GM21447 (cell line): Measurements from ENCODE around the gene VWA5B1.

Source experiments
- ATAC-seq: cut with Tn5 transposase; IDR thresholded peaks from one replicate; pipeline ENCODE4 v1.9.1; 2021; ENCODE audit not compliant: unreplicated experiment

VWA5B1 gene

GRCh38 chr1:20382711-20383110 is 92.0 kb downstream of the VWA5B1 start:
- no peak for ATAC-seq

DNA sequence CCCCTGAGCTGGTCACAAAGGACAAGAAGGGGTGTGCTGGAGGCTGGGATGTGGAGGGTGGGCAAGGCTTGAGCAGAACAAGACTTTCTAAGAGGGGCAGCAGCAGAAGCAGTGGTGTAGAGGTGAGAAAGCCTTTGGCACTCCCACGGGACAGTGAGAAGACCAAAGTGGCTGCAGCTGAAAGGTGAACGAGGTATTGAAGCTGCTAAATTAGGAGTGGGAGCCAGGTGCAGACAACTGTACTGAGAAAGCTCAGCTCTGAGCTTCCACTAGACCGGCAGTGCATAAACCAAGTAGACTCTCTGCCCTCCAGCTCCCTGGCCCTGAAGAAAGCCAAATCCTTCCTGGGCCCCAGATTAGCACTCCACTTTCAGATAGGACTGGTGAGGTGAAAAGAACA is 93.0 kb downstream of the VWA5B1 start:
- ATAC-seq, result no peak

DNA sequence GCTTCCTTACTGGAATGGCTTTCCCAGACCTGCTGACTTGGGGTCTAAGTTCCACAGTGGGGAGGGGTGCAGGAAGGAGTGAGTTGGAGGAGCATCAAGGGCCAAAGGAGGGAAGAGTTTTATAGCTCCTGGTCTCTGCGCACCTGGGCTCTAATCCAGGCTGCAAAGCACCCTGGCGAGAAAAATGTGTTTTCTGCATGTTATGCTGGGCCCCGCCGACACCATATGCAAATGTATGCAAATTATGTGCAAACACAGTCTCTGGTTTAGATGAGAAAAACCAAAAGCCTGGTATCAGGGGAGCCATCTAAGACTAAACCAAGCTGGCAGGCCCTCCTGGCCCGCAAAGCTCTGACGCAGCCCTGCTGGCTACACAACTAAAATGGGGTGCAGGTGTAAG is 95.0 kb downstream of the VWA5B1 start:
- no peak for ATAC-seq

GRCh38 chr1:20386323-20387081 is 95.8 kb downstream of the VWA5B1 start:
- no peak for ATAC-seq

- ATAC-seq, result no peak
These were observed 98.9 kb downstream of the VWA5B1 start for GRCh38 chr1:20389571-20389970.

- ATAC-seq, result no peak
These were observed 100.1 kb downstream of the VWA5B1 start for GRCh38 chr1:20390589-20391331.

GRCh38 chr1:20395255-20395654 is 104.6 kb downstream of the VWA5B1 start:
- ATAC-seq, result no peak

DNA sequence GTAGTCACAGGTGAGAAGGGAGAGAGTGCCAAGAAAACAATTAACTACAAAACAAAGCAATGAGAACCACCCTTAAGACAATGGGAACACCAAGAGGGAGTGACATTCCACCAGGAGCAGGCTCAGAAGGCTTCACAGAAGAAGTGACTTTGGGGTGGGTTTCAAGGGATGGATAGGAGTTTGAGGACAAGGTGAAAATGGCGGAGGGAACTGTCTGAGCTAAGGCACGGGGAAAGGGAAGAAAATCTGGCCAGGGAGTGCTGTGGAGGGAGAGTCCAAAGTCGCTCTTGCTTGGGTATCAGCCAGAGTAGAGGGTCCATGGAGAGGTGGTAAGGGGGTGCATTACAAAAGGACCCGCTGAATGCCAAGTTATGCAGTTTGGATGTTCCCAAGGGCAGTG is 108.1 kb downstream of the VWA5B1 start:
- ATAC-seq, result no peak

- no peak for ATAC-seq
These were observed 108.5 kb downstream of the VWA5B1 start for GRCh38 chr1:20399196-20399595.

- no peak for ATAC-seq
These were observed 109.0 kb downstream of the VWA5B1 start for GRCh38 chr1:20399606-20400180.

GRCh38 chr1:20400341-20401177 is 109.9 kb downstream of the VWA5B1 start:
- ATAC-seq, result no peak

- ATAC-seq, result no peak
These were observed 110.8 kb downstream of the VWA5B1 start for GRCh38 chr1:20401405-20402010.

GRCh38 chr1:20402585-20403422 is 112.1 kb downstream of the VWA5B1 start:
- no peak for ATAC-seq

- ATAC-seq, result no peak
These were observed 112.9 kb downstream of the VWA5B1 start for GRCh38 chr1:20403423-20404145.

DNA sequence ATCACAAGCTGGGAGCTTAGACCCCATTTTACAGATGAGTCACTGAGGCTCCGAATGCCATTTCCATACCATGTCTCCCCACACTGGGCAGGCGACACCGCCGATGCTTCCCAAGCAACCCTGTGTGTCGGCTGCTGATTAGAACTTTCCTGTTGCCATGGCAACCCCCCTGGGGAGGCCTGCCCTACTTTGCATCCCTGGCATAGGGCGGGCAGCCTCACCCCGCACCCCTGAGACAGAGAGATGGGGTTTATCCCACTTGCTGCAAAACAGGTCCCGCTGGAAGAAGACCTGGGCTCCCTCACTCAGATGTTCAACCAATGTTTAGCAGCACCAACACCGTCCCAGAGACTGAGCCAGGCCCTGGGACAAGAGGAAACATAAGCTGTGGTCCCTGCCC is 113.8 kb downstream of the VWA5B1 start:
- ATAC-seq, result no peak
